Measurements from ENCODE around the gene IGF2R.

The IGF2R gene

DNA sequence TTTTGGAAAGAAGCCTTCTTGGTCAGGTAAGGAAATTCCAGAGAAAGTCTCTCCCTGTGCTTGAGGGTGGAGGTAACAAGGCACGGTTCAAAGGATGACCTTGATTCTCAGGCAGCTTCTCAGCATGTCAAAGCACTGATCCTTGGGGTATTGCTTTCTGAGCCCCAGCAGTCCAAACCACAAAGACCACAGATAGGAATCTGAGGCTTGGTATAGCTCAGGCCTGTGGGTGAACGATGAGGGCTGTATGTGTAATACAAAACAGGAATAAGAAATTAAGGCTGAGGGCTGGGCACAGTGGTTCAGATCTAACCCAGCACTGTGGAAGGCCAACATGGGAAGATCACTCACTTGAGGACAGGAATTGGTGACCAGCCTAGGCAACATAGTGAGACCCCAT, 82.5 kb downstream of the IGF2R start:
- no peak overlapping the region for H3K4me3 ChIP-seq (ENCODE audit: low read length)
- no peak for DNase-seq (ENCODE audit: low read depth)
- no peak for TF ChIP-seq CTCF (IDR thresholded peaks at IDR 0.05; ENCODE audit: insufficient read depth, low read depth, low read length, missing control alignments)

GRCh38 chr6:160054271-160054670, 85.4 kb downstream of the IGF2R start:
- no peak overlapping the region for H3K4me3 ChIP-seq (ENCODE audit: low read length)
- no peak for DNase-seq (ENCODE audit: low read depth)
- no peak for TF ChIP-seq CTCF (IDR thresholded peaks at IDR 0.05; ENCODE audit: insufficient read depth, low read depth, low read length, missing control alignments)

GRCh38 chr6:160054913-160055312, 86.0 kb downstream of the IGF2R start:
- no peak overlapping the region for H3K4me3 ChIP-seq (ENCODE audit: low read length)
- no peak for DNase-seq (ENCODE audit: low read depth)
- TF ChIP-seq CTCF (IDR thresholded peaks at IDR 0.05; ENCODE audit: insufficient read depth, low read depth, low read length, missing control alignments), result no peak

GRCh38 chr6:160055378-160055777, 86.5 kb downstream of the IGF2R start:
- DNase-seq (ENCODE audit: low read depth), result no peak
- no peak overlapping the region for H3K4me3 ChIP-seq (ENCODE audit: low read length)
- TF ChIP-seq CTCF (IDR thresholded peaks at IDR 0.05; ENCODE audit: insufficient read depth, low read depth, low read length, missing control alignments), result no peak

- H3K4me3 ChIP-seq (ENCODE audit: low read length), result no peak overlapping the region
- DNase-seq (ENCODE audit: low read depth), result no peak
- no peak for TF ChIP-seq CTCF (IDR thresholded peaks at IDR 0.05; ENCODE audit: insufficient read depth, low read depth, low read length, missing control alignments)
Observed at GRCh38 chr6:160055813-160056212, 86.9 kb downstream of the IGF2R start.

DNA sequence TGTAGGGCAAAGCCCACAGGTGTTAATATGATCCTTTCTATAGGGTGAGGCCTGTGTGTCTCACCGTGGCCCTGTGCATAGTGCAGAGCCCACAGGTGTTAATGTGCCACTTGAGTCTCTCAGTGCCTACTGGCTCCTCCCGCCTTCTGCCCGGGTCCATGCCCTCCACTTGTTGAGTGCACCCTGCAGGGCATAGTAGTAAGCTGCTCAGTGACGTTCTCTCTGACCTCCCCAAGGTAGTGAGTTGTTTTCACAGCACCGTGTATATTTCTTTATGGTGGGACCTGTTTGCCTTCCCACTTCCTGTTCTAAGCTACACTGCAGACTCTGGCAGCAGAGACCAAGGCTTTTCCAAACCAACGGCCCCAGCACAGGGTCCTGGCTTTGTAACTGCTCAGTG, 88.2 kb downstream of the IGF2R start:
- DNase-seq (ENCODE audit: low read depth), result no peak
- no peak for TF ChIP-seq CTCF (IDR thresholded peaks at IDR 0.05; ENCODE audit: insufficient read depth, low read depth, low read length, missing control alignments)
- H3K4me3 ChIP-seq (ENCODE audit: low read length), result no peak overlapping the region

DNA sequence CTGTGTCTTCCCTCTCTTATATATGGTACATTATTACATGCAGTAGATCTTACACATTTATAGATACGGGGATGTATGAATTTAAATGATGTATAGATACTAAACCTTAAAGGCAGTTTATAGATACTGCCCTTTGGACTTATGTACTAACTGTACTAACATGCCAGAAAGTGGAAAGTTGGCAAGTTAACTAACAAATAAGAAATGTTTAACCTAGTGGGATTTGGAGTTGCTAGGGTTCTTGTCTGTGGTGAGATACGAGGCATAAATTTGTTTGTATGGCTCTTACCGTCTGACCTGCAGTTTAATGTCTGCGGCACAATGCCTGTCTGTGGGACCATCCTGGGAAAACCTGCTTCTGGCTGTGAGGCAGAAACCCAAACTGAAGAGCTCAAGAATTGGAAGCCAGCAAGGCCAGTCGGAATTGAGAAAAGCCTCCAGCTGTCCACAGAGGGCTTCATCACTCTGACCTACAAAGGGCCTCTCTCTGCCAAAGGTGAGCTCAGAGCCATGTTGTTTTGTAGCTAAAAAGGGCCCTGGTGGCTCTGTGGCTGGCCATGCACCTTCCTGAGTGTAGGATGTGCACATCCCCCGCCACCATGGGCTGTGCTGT, 89.8 kb downstream of the IGF2R start:
- DNase-seq (ENCODE audit: low read depth), result no peak
- TF ChIP-seq CTCF (IDR thresholded peaks at IDR 0.05; ENCODE audit: insufficient read depth, low read depth, low read length, missing control alignments), result no peak
- no peak overlapping the region for H3K4me3 ChIP-seq (ENCODE audit: low read length)
